HG03469 (cell line): Measurements from ENCODE around the gene HDAC7.
A peak's percentile ranks its signal among the peaks of the same experiment; 100 is the strongest.

Experiments
- ATAC-seq: cut with Tn5 transposase; IDR thresholded peaks from one replicate; pipeline ENCODE4 v1.9.1; 2021; ENCODE audit warnings: mild to moderate bottlenecking, moderate library complexity, moderate number of reproducible peaks; ENCODE audit not compliant: unreplicated experiment

The HDAC7 gene

DNA sequence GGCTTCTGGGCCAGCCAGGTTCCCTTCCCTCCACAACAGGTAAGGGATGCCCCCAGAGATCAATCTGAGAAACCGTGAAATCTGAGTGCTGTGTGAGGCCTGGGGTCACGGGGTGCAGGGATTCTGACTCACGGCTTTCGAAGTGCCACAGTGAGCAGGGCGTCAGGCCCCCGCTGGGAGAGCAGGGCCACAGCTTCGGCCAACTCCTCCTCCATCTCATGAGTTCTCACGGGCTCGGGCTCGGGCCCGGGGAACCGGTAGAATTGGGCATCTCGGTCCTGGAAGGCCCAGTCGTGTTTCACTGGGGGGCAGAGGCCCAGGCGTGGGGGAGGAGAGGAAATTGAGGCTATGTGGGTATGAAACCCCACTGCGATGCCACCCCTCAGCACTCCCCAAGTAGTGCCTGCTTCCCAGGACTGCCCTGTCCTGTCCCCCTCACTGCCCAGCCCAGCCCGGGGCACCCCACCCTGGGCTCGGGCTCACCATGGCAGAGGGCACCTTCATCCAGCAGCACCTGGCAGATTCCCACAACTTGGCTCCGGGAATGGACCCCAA lies 68.7 kb downstream of the HDAC7 start:
- no peak for ATAC-seq

DNA sequence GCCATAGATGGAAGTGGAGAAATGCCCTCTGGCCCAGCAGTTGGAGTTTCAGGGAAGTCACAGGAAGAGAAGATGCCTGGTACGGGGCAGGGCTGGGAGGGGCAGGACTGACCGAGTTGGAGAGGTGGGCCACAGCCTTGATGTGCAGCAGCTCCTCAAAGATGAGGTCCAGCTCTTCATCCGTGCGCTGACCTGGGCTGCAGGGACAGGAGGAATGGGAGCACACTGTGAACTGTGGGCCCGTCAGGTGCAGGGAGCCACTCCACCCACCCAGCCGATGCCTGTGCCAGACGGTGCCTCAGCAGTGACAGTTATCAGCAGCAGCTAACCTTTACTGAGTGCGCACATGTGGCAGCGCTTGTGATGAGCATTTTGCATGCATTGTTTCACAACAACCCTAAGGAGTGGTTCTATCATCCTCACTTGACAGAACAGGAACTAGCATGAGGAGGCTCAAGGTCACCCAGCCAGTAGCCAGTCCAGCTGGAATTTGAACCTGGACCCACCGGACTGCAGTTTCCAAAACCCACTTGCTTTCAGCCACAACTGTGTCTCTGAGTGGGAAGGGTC lies 69.4 kb downstream of the HDAC7 start:
- no peak for ATAC-seq

DNA sequence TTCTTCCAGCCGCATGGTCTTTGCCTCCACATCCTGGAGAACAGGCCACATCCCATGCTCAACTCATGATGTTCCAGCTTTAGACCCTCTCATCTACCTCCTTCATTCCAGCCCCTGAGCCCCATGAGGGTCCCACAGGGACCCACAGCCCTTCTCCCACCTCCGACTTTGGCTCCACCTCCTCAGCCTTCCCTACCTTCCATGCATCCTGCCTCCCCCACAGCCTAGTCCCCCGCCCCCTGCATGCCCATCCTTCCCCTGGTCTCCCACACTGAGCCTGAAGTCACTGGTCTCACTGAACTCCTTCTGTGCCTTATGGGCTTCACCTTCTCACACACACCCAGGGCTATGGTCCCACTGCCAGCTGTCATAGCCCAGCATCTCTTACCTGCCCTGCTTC lies 70.8 kb downstream of the HDAC7 start:
- no peak for ATAC-seq

DNA sequence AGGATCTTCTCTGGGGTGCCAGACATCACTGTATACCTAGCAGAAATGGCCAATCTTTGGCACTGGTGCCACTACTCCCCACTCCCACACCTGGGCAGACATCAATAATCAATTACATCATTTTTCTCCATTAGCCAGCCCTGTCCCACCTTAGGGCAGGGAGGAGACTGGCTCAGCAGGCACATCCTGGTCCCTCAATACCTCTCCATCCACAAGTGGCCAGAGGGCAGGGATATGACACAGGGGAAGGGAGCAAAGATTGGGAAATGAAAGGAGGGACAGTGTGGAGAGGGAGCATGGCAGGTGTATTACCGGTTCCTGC lies 71.2 kb downstream of the HDAC7 start:
- ATAC-seq: no peak

DNA sequence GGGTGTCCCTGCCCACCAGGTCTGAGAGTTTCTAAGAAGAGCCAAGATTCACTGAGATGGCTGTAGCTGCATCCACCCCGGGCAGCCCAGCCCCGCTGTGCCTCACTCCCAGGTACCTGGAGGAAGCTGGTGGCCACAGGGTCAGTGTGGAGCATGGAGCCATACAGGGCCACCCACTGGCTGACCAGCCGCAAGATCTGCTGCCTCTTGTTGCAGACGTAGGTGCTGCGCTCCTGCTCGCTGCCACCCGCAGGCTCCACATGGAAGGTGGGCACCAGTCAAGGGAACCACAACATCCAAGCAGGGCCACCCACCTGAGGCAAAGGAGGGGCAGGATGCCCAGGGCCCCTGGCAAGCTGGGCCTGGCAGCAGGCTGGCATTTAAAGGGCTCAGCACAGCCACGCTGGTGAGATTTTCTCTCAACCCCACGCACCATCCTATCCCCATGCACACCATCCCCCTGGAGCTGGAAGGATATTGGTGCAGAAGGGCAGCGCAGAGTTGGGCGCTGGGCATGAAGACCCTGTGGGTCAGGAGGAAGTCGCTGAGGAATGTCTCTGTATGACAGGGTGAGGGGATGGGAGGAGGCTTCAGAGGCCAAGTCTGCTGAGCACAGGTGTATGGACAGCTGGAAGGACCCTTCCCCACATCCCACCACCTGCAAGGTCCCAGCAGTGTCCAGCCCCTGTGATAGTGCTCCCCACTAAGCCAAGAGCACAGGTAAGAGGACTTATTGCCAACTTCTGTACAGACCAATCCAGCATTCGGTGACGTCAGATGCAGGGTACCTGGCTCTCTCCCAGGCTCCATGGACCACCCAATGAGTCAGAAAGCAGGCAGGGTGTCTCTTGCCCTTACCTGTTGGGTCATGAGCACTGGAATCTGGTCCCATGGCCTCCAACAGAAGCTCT lies 71.9 kb downstream of the HDAC7 start:
- ATAC-seq: no peak

DNA sequence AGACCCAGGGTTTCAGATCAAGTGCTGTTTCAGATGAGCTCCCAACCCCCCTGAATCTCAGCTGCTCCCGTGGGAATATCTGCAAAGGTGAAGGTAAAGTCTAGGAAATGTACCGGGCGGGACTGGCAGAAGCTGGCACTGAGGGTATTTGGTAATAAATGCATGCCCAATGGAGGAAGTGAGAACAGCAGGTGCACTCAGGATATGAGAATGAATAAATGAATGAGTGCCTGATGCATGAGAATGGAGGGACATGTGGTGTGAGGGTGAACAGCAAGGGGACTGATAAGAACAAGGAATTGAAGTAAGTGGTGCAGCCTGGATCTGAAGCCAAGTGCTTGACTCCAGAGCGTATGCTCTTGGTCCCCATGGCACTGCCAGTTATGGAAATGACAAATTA lies 72.6 kb downstream of the HDAC7 start:
- no peak for ATAC-seq

DNA sequence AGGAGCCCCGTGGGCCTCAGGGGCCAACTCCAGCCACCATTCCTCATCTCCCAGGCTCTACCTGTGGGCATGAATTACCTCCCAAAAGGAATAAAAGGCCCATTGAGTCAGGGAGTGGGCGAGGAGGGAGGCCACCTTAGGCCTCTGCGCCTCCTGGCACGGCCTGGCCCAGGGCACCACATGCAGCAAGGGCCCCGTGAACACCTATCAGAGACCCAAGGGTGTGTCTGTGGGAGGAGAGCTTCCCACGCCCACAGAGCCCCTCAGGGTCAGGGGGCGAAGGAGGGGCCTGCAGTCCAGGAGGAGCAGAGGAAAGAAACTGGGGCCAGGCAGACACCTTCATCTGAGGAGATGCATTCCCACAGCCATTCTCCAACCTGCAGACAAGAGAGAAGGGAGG lies 73.2 kb downstream of the HDAC7 start:
- ATAC-seq: no peak

DNA sequence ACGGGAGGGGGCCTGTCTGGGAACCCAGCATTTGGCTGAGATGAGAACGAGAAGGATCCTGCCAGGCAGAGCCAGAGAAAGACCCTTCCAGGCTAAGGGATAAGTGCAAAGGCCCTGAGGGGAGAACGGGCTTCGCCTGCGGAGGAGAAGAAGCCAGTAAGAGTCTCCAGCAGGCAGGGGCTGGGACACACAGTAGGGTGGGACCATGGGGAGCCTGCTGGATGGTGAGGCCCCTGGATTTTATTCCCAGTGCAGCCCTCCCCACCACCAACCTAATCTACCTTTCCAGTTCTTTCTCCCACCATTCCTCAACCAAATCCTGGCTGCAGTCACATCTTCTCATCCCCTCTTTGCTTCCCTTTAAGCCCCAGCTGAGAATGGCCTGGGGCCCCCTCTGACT lies 73.6 kb downstream of the HDAC7 start:
- ATAC-seq: no peak

DNA sequence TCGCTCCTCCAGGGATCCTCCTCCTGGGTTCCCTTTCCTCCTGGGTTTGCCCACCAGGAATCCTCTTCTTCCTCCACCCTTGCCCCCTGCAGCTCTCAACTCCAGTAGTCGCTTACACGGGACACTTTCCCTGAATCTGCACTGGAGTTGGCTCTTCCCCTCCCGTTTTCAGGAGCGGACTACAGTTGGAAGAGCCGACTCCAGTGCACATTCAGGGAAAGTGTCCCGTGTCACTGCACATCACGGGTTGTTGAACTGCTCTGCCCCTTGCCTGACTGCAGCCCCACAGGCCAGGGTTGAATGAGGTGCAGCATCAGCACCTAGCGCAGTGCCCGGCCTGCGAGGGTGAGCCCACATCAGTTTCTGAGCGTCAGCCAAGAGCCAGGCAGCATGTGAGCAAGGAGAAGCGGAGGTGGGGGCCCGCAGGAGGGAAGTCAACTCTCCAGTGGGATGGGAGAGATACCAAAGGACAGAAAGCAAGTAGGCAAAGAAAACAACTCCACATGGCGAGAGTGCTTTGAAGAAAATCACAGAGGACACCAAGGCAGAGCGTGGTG lies 74.1 kb downstream of the HDAC7 start:
- ATAC-seq: no peak

DNA sequence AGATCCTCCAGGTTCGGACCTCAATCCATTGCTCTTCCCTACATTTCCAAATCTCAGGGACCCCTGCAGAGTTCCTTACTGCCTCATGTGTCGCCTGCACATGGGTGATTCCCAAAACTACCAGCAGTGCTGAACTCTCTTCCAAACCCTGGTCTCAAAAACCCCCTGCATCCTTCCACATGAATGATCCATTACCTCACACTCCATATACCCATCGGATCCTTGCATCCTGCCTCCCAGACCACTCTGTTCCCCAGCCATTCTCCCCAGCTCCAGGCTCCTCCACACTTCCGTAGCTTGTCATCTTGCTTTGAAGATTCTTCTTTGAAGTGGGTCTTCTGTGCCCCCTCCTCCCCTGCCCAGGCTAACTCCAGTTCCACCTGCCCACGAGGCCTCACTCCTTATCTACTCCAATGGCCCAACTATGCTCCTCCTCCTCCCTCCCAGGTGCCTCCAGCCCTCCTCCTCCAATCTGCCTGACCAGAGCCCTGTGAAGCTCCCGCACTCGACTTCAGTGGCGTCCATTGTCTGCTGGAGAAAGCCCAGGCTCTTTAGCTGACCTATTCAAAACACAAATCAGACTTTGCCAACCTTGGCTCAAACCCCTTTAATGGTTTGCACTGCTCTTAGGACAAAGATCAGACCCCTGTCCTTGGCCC lies 74.8 kb downstream of the HDAC7 start:
- ATAC-seq: no peak

DNA sequence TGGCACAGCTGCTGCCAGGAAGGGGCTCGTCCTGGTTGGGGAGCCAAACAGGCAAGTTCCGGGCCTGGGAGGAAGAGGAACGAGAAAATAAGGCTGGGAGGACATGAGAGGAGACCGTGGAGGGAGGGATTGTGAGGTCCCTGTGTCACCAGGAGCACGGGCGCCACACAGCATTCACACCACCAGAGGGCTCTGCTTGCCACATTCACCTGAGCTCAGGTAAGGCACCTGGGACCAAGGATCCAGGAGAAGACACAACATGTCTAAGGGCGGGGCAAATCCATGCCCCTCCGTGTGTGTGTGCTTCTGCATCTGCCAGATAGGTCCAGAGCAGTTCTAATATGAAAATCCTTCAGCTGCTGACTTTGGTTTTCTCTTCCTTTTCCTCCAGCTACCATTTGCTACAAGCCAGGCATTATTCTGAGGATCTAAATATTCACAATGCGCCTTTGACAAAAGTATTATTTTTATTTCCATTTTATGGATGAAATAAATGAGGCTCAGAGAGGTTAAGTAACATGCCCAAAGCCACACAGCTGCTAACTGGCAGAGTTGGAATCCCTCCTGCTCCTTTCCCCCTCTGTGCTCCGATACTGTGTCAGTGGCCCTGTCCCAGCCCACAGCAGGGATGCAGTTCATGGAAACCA lies 75.6 kb downstream of the HDAC7 start:
- ATAC-seq: no peak

DNA sequence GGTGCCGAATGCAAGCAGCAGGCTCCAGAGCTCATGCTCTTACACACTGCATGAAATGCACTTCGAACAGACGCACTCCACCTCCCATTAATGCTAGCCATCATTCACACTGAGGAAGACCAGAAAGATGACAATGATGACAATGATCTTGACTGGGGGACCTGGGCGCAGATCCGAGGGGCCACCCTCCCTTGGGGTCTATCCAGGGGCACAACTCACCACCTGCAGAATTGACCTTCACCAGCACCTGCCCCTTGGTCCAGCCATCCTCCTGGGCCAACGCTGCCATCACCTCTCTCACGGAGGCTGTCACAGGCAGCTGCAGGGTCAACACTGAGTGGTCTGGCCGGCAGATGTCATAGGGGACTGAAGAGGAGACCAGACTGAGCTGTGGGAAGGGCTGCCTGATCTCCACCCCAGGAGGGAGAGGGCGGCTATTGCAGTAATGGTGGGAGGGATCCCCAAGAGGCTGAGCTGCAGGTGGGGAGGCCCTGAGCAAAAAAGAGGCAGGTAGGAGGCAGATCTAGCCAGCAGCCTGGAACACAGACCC lies 76.3 kb downstream of the HDAC7 start:
- no peak for ATAC-seq

DNA sequence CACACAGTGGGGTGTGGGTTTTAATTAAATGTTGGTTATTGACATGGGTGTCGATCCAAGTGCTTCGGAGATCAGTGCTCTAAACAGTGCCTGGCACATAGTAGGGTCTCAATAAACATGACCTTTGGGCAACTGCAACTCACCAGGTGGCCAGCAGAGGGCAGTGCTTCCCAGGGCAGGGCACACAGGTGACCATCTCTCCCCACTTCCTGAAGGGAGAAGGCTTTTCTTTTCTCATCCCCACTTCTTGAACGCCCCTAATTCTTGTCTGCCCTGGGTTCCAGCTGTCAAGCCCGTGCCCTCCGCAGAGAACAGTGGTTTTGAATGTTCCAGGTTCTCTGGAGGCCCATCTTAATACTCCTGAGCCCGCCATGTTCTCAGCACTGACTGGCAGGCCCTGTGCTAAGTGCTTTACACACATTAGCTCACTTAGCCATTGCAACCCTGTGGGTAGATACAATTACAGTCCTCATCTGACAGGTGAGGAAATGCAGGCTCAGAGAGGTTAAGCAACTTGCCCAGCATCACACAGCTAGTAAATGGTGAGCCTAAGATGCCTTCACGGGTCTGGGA lies 77.4 kb downstream of the HDAC7 start:
- ATAC-seq: no peak

DNA sequence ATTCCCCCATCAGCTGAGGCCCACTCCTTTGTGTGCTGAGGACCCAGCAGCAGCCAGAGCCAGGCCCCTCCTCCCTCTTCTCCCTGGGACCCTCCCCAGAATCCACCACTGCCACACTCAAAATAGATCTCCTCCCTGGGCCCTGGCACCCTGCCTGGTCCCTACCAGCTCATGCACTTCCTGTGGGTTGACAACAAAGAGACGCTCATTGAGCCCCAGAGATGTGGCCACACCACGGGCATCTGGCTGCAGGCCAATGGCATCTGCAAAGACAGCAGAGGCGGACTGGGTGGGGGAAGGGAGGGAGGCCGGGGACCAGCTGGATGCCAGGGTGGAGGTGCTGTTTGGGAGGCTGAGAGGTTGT lies 78.4 kb downstream of the HDAC7 start:
- ATAC-seq: no peak

DNA sequence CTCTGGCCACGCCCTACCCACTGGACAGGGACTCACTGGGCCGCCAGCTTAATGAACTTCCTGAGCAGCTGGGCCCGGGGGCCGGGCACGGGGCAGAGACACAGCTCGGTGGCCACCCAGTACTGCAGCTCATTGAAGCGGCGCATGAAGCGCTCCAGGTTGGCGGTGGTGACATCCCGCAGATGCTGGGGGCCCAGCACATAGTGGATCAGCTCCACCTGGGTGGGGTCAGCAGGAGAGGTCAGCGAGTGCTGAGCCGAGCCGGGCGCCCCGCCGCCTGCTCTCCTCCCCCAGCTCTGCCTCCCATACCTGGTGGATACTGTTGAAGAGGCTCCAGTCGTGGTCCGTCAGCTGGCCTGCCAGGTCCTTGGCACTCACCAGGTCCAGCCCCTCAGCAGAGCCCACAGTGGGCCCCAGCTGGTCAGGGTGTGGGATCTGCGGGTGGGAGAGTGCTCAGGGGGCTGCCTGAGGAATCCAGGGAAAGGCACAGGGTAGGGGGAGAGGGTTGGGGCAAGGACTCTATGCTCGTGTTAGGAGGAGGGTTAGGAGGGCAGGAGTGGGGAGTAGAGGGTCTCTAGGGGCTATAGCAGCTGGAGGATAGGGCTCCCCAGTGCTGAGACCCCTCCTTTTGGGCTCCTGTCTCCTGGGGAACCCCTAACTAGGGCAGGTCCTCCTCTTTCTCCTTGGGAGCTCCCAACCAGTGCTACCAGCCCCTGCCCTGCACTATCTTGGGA lies 78.9 kb downstream of the HDAC7 start:
- peak; percentile 30 for ATAC-seq

DNA sequence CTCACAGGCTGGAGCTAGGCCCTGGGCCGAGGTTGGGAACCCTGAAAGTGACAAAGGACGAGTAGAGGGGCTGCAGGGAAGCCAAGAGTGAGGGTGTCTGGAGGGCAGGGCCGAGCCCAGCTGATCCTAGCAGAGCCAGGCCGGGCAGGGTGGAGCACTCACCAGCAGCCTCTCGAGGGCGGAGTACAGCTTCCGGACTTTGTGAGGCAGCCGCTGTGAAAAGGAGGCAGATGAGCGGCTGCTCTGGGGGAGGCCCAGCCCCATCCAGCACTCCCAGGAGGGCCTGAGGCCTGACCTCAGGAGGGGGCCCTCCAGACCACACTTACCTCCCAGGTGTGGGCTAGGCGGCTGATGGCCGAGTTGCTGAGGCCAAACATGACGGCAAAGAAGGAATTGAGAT lies 79.7 kb downstream of the HDAC7 start:
- peak; percentile 39 for ATAC-seq

DNA sequence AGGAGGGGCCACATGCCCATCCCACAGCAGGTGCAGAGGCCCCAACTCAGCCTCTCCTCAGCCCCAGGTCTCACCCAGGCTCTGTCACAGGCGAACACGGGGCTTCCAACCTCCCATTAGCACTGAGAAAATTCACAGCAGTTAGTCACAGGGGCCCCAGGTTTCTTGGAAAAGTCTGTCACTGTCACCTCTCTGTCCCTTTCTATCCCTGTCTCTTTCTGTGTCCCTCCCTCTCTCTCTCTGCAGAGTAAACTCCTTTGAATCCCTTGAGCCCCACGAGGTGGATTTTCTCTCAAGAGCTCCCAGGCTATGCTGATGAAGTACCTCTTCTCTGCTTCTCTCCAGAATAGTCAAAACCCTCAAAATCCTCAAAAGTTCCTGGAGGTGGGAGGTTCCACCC lies 80.4 kb downstream of the HDAC7 start:
- no peak for ATAC-seq

DNA sequence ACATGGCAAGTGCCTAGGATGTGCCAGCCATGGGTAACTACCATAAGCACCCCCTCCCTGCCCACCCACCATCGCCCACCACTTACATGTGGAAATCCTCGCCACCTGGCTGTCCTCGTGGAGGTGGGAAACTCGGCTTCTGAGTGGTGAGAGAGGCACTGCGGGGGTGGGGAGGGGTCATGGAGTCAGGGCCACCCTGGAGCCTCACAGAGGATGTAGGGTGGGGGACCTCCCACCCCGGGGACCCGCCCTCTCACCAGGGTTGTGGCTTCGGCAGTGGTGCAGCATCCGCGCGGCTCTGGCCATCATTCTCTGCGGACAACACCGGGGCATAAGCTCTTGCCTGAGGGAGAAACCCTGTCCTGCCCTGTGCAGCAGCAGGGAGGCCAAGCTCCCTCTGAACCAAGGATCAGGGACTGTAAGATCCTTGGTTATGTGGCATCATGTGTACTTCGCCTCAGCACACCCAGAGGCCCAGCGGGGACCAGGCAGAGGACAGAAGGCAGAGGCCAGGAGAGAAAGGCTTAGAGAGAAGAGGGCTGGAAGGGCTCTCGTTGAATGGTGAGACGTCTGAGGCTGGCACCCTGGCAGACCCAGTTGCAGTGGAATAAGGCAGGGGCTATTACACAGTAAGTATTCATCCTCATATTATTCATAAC lies 81.6 kb downstream of the HDAC7 start:
- no peak for ATAC-seq
